ENCODE results near the gene SLC39A1. TPM values are rescaled to one million over a fixed set of nuclear protein-coding genes. Genes with fewer than 3 reads are reported as not detected.

SLC39A1 gene
- total RNA-seq, 1 donor from 2014 or later = 109 TPM

Other genes starting within 250 kb of the SLC39A1 start
- gene INTS3, start 235.5 kb downstream of the SLC39A1 start, total RNA-seq = 40.3 and 48.9 TPM in 2 replicates
- gene SLC27A3, start 188.1 kb downstream of the SLC39A1 start, total RNA-seq = 13.4 and 15.7 TPM in 2 replicates
- gene GATAD2B, start 40.6 kb downstream of the SLC39A1 start, total RNA-seq = 14.7 and 23.9 TPM in 2 replicates
- 32.7 and 43.7 TPM in 2 replicates for gene DENND4B, start 16.8 kb downstream of the SLC39A1 start, total RNA-seq
- 12.4 and 15.3 TPM in 2 replicates for gene CRTC2, start 4.9 kb downstream of the SLC39A1 start, total RNA-seq
- 5.4 and 10.5 TPM in 2 replicates for gene CREB3L4, start 4.4 kb upstream of the SLC39A1 start, total RNA-seq
- gene JTB, start 14.1 kb upstream of the SLC39A1 start, total RNA-seq = 156 and 177 TPM in 2 replicates
- 72.6 and 77.4 TPM in 2 replicates for gene RAB13, start 22.8 kb upstream of the SLC39A1 start, total RNA-seq
- gene RPS27, start 27.2 kb upstream of the SLC39A1 start, total RNA-seq = 1,011 and 1,806 TPM in 2 replicates
- gene NUP210L, start 191.5 kb upstream of the SLC39A1 start, total RNA-seq = not detected in 2 replicates
- 712 and 835 TPM in 2 replicates for gene TPM3, start 228.6 kb upstream of the SLC39A1 start, total RNA-seq
- gene CFAP141, start 242.8 kb upstream of the SLC39A1 start, total RNA-seq = not detected in 2 replicates